ENCODE measurements around the gene KY. TPM values are rescaled to one million over a fixed set of nuclear protein-coding genes. Genes with fewer than 3 reads are reported as not detected.

The KY gene
- total RNA-seq, 1 donor from 2014 or later = 0.04 TPM

GRCh38 chr3:134624537-134625287 lies 26.1 kb downstream of the KY start:
- TF ChIP-seq, protein P1, sequence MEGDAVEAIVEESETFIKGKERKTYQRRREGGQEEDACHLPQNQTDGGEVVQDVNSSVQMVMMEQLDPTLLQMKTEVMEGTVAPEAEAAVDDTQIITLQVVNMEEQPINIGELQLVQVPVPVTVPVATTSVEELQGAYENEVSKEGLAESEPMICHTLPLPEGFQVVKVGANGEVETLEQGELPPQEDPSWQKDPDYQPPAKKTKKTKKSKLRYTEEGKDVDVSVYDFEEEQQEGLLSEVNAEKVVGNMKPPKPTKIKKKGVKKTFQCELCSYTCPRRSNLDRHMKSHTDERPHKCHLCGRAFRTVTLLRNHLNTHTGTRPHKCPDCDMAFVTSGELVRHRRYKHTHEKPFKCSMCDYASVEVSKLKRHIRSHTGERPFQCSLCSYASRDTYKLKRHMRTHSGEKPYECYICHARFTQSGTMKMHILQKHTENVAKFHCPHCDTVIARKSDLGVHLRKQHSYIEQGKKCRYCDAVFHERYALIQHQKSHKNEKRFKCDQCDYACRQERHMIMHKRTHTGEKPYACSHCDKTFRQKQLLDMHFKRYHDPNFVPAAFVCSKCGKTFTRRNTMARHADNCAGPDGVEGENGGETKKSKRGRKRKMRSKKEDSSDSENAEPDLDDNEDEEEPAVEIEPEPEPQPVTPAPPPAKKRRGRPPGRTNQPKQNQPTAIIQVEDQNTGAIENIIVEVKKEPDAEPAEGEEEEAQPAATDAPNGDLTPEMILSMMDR (IDR thresholded peaks at IDR 0.05; ENCODE audit: insufficient read depth, low read length, poor library complexity, severe bottlenecking) = no peak
- H3K4me3 ChIP-seq (ENCODE audit: low read depth, low read length) = no peak overlapping the region
- H3K36me3 ChIP-seq (ENCODE audit: control insufficient read depth, insufficient read depth, low read length) = no peaks in the 10 kb centered on the region
- no peaks in the 10 kb centered on the region for H3K27me3 ChIP-seq (ENCODE audit: control insufficient read depth, insufficient read depth, low read length)
- DNase-seq (ENCODE audit: low read depth) = no peak

GRCh38 chr3:134623615-134624245 lies 27.1 kb downstream of the KY start:
- TF ChIP-seq, protein P1 (IDR thresholded peaks at IDR 0.05; ENCODE audit: insufficient read depth, low read length, poor library complexity, severe bottlenecking) = no peak
- DNase-seq (ENCODE audit: low read depth) = no peak
- Histone ChIP-seq H3K27me3 (ENCODE audit: control insufficient read depth, insufficient read depth, low read length) (no peaks in the 10 kb centered on the region), H3K36me3 (ENCODE audit: control insufficient read depth, insufficient read depth, low read length) (no peaks in the 10 kb centered on the region), H3K4me3 (ENCODE audit: low read depth, low read length) (no peak overlapping the region)

- Histone ChIP-seq H3K27me3 (ENCODE audit: control insufficient read depth, insufficient read depth, low read length) (no peaks in the 10 kb centered on the region), H3K4me3 (ENCODE audit: low read depth, low read length) (no peak overlapping the region), H3K36me3 (ENCODE audit: control insufficient read depth, insufficient read depth, low read length) (no peaks in the 10 kb centered on the region)
- TF ChIP-seq, protein P1 (IDR thresholded peaks at IDR 0.05; ENCODE audit: insufficient read depth, low read length, poor library complexity, severe bottlenecking) = no peak
- no peak for DNase-seq (ENCODE audit: low read depth)
These were observed 27.9 kb downstream of the KY start for GRCh38 chr3:134622806-134623365.

DNA sequence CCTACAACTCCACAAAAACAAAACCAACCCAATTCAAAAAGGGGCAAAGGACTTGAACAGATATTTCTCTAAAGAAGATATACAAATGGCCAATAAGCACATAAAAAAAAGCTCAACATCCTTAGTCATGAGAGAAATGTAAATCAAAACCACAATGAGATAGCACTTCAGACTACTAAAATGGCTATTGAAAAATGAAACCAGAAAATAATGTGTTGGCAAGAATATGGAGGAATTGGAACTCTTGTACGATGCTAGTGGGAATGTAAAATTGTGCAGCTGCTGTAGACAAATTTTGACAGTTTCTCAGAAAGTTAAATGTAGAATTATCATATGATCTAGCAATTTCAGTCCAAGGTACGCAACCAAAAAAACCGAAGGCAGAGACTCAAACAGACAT lies 29.0 kb downstream of the KY start:
- Histone ChIP-seq H3K27me3 (ENCODE audit: control insufficient read depth, insufficient read depth, low read length) (no peaks in the 10 kb centered on the region), H3K36me3 (ENCODE audit: control insufficient read depth, insufficient read depth, low read length) (no peaks in the 10 kb centered on the region), H3K4me3 (ENCODE audit: low read depth, low read length) (no peak overlapping the region)
- TF ChIP-seq, protein P1 (IDR thresholded peaks at IDR 0.05; ENCODE audit: insufficient read depth, low read length, poor library complexity, severe bottlenecking) = no peak
- DNase-seq (ENCODE audit: low read depth) = no peak

- Histone ChIP-seq H3K4me3 (ENCODE audit: low read depth, low read length) (no peak overlapping the region), H3K36me3 (ENCODE audit: control insufficient read depth, insufficient read depth, low read length) (no peaks in the 10 kb centered on the region), H3K27me3 (ENCODE audit: control insufficient read depth, insufficient read depth, low read length) (no peaks in the 10 kb centered on the region)
- TF ChIP-seq, protein P1 (IDR thresholded peaks at IDR 0.05; ENCODE audit: insufficient read depth, low read length, poor library complexity, severe bottlenecking) = no peak
- DNase-seq (ENCODE audit: low read depth) = no peak
These were observed 30.2 kb downstream of the KY start for GRCh38 chr3:134620476-134621115.

Data from kidney epithelial cell (primary cell).